ENCODE data around the gene FRAS1. TPM values are rescaled to one million over a fixed set of nuclear protein-coding genes. Genes with fewer than 3 reads are reported as not detected.

Gene FRAS1
- total and polyA plus RNA-seq, 8 donors: 15.3 to 48.9 (median 40.4) TPM

DNA sequence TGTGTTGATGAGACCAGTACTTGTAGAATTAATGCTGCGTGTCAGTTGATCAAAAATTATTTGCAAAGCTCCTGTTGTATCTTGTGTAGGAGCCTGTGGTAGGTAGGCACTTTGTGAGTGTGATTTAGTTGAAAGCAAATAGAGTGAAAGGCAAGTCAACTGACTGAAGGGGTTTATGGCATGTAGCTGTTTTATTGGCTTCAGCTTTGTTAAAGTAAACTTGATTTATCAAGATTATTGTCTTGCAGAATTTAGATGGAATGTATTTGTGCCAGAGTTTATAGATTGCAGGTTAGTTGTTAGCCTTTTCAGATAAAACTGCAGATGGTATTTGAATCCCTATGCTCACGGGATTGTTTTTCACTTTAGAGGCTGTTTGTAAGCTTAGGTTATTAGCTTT lies 128.0 kb downstream of the FRAS1 start:
- ATAC-seq: no peak
- intact Hi-C loops (cut with DNase I): no loop called here
- Histone ChIP-seq H3K4me3 (no peak overlapping the region), H3K4me1 (no peaks in the 10 kb centered on the region), H3K27ac (no peak overlapping the region), H3K27me3 (no peaks in the 10 kb centered on the region), H3K36me3 (no peaks in the 10 kb centered on the region), H3K9me3 (peaks cover 0 to 4% of the 10 kb centered on the region in 2 donors)
- TF ChIP-seq, protein P1, sequence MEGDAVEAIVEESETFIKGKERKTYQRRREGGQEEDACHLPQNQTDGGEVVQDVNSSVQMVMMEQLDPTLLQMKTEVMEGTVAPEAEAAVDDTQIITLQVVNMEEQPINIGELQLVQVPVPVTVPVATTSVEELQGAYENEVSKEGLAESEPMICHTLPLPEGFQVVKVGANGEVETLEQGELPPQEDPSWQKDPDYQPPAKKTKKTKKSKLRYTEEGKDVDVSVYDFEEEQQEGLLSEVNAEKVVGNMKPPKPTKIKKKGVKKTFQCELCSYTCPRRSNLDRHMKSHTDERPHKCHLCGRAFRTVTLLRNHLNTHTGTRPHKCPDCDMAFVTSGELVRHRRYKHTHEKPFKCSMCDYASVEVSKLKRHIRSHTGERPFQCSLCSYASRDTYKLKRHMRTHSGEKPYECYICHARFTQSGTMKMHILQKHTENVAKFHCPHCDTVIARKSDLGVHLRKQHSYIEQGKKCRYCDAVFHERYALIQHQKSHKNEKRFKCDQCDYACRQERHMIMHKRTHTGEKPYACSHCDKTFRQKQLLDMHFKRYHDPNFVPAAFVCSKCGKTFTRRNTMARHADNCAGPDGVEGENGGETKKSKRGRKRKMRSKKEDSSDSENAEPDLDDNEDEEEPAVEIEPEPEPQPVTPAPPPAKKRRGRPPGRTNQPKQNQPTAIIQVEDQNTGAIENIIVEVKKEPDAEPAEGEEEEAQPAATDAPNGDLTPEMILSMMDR (IDR thresholded peaks at IDR 0.05): no peak
- DNase-seq: no peak

DNA sequence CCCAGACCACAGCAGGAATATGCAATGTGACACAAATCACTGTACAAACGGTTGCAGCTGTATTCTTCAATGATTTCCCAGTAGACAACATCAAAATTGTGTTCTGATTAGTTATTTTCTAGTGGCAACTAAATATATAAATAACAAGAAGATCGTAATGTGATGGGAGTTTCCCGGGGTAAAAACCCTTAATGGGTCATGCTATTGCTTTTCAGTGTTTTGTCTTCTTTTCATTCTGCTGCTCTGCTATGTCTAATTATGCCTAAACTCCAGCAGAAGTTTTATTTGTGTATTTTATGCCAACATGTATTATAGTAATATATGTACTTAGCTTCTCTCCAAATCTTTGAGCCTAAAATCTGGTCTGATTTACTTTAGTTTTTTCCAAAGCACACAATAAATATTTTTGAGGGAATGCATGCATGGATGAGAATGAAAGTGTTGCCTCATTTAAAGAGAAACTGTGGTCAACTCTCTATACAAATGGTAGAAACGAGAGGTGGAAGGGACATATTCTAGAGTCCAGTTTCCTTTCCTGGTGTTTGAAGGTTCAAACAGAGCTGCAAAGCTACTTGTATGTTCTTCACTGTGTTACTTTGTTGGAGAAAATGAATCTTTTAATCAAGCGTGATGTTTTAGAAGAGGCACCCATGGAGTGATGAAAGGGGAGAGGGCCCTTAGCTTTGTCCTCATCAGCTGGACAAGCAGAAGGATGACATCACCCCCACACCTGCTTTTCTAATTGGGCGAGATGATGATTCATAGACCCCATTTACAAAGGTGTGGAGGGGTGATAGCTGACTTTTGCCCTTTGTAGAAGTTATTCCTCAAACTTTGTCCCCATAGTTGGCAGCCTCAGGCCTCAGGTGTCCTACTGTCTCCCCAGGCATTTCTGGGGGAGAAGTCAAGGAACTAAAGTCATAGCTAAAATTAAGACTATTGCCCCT lies 129.7 kb downstream of the FRAS1 start:
- intact Hi-C loops (cut with DNase I): no loop called here
- ATAC-seq (no peak), DNase-seq (no peak)
- H3K27me3 ChIP-seq: no peaks in the 10 kb centered on the region
- no peak overlapping the region for H3K4me3 ChIP-seq
- no peaks in the 10 kb centered on the region for H3K36me3 ChIP-seq
- no peak overlapping the region for H3K27ac ChIP-seq
- TF ChIP-seq, protein P1 (IDR thresholded peaks at IDR 0.05): no peak
- no peaks in the 10 kb centered on the region for H3K4me1 ChIP-seq
- H3K9me3 ChIP-seq: peaks cover 0 to 2% of the 10 kb centered on the region in 2 donors

DNA sequence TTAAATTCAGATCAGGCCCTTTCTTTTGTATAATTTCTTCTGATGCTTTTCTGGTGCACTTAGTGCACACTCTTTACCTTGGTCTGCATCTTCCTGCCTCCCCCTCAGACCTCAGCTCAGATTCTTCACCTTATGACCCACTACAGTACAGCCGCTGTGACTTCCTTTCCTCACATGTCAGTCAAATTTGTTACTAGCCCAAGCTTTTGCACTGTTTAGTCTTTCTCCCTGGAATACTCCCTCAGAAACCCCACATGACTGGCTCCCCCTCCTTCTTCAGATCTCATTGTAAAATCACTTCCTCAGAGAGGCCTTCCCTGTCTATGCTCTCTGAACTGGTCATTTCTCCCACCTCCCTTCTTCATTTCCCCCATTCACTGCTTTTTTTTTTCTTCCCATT lies 132.9 kb downstream of the FRAS1 start:
- Histone ChIP-seq H3K27me3 (no peaks in the 10 kb centered on the region), H3K4me3 (no peak overlapping the region), H3K36me3 (no peaks in the 10 kb centered on the region), H3K9me3 (peaks cover 0 to 2% of the 10 kb centered on the region in 2 donors), H3K4me1 (no peaks in the 10 kb centered on the region), H3K27ac (no peak overlapping the region)
- intact Hi-C loops (cut with DNase I): no loop called here
- TF ChIP-seq, protein P1 (IDR thresholded peaks at IDR 0.05): no peak
- DNase-seq (no peak), ATAC-seq (no peak)

DNA sequence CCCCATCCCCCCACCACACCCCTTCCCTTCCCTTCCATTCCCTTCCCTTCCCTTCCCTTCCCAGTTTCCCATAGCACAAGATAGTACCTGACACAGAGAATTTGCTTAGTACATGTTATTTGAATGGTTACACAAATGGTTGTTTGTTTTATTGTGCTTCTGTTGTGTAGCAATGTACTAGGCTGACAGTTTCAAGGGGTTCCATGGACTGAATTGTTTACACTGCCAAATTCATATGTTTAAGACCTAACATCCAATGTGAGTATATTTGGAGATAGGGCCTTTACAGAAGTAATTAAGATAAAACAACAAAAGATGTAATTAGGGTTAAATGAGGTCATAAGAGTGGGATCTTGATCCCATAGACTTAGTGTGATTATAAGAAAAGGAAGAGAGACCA lies 133.5 kb downstream of the FRAS1 start:
- Histone ChIP-seq H3K4me1 (no peaks in the 10 kb centered on the region), H3K27me3 (no peaks in the 10 kb centered on the region), H3K36me3 (no peaks in the 10 kb centered on the region), H3K27ac (no peak overlapping the region), H3K9me3 (peaks cover 0 to 7% of the 10 kb centered on the region in 2 donors), H3K4me3 (no peak overlapping the region)
- ATAC-seq: no peak
- no peak for DNase-seq
- intact Hi-C loops (cut with DNase I): no loop called here
- TF ChIP-seq, protein P1 (IDR thresholded peaks at IDR 0.05): no peak

DNA sequence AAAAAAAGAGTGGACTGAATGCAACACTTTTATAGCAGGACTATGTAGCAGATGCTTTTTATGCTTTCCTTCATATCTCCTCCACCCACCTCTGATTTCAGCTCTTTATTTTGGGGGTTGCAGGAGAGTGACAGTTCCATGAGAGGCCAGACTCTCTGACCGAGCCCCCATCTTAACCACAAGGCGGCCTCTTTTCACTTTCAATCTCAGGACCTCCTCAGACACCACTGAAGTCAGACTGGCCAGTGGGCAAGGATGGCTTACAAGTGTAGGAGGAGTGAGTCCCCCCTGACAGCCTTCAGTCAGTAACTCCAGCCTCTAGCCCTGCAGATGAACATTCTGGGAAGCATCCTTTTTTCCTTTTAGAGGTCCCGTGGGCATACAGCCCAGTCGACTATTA lies 140.8 kb downstream of the FRAS1 start:
- Histone ChIP-seq H3K4me1 (no peaks in the 10 kb centered on the region), H3K27me3 (no peaks in the 10 kb centered on the region), H3K4me3 (no peak overlapping the region), H3K36me3 (no peaks in the 10 kb centered on the region), H3K9me3 (peaks cover 0 to 11% of the 10 kb centered on the region in 2 donors), H3K27ac (no peak overlapping the region)
- no peak for ATAC-seq
- intact Hi-C loops (cut with DNase I): no loop called here
- TF ChIP-seq, protein P1 (IDR thresholded peaks at IDR 0.05): no peak
- DNase-seq: no peak
